Common myeloid progenitor, CD34-positive (primary cell): ENCODE data around the gene NCAN.

Source experiments
- CTCF ChIA-PET: fragments of 350-600 bp; sonication (Branson Sonifier 250); formaldehyde crosslinking; loops from one replicate; lab custom pipeline; 2021; ENCODE audit warnings: antibody characterized with exemption; lab: Charles Lee
- POLR2A ChIA-PET: fragments of 350-600 bp; sonication (Branson Sonifier 250); formaldehyde crosslinking; loops from one replicate; lab custom pipeline; 2021; ENCODE audit warnings: antibody characterized with exemption; lab: Charles Lee
- DNase-seq, 3 donors: peaks; one replicate each; pipeline versions ENCODE4 v3.0.0 to v3.0.0-alpha.2; 2013
- H3K27ac ChIP-seq, 2 experiments: 1 replicate in 1 of 2; 2 replicates in 1 of 2; pipeline ENCODE4 v1.7.0; 2013; ENCODE audit warnings: inconsistent platforms in 2 of 2, low read length in 2 of 2, mild to moderate bottlenecking in 2 of 2, low read depth in 1 of 2, moderate library complexity in 1 of 2; ENCODE audit not compliant: severe bottlenecking in 2 of 2, insufficient read depth in 1 of 2, poor library complexity in 1 of 2
- H3K27me3 ChIP-seq, 5 experiments: replicated peaks in 2 of 5; 1 replicate in 3 of 5; 2 replicates in 2 of 5; pipeline versions ENCODE4 v1.6.1 to v1.7.0; 2013; ENCODE audit warnings: low read length in 4 of 5, mild to moderate bottlenecking in 2 of 5, moderate library complexity in 2 of 5, inconsistent platforms in 1 of 5; ENCODE audit not compliant: insufficient read depth in 5 of 5, control insufficient read depth in 4 of 5
- H3K36me3 ChIP-seq, 4 experiments: 1 replicate in 2 of 4; 2 replicates in 2 of 4; pipeline versions ENCODE4 v1.6.1 to v1.7.0; 2013; ENCODE audit warnings: low read length in 3 of 4, control low read depth in 1 of 4, mild to moderate bottlenecking in 1 of 4; ENCODE audit not compliant: control insufficient read depth in 4 of 4, insufficient read depth in 4 of 4
- H3K4me1 ChIP-seq, 4 experiments: 1 replicate in 3 of 4; 2 replicates in 1 of 4; pipeline versions ENCODE4 v1.6.1 to v1.7.1; 2013; ENCODE audit warnings: low read length in 3 of 4, mild to moderate bottlenecking in 3 of 4, control low read depth in 1 of 4, inconsistent platforms in 1 of 4, moderate library complexity in 1 of 4; ENCODE audit not compliant: control insufficient read depth in 4 of 4, insufficient read depth in 4 of 4; ENCODE audit errors: control extremely low read depth in 1 of 4
- H3K4me3 ChIP-seq, 7 experiments: 1 replicate in 4 of 7; 2 replicates in 3 of 7; pipeline versions ENCODE4 v1.5.1 to v1.7.0; 2013; ENCODE audit warnings: mild to moderate bottlenecking in 7 of 7, low read length in 6 of 7, moderate library complexity in 6 of 7, inconsistent platforms in 2 of 7, low read depth in 2 of 7, control low read depth in 1 of 7; ENCODE audit not compliant: insufficient read depth in 4 of 7, control insufficient read depth in 1 of 7; ENCODE audit errors: extremely low read depth in 1 of 7
- H3K9me3 ChIP-seq, 5 experiments: 1 replicate in 4 of 5; 2 replicates in 1 of 5; pipeline versions ENCODE4 v1.6.1 to v1.7.1; 2013; ENCODE audit warnings: low read length in 4 of 5, mild to moderate bottlenecking in 2 of 5, inconsistent platforms in 1 of 5, low read depth in 1 of 5, moderate library complexity in 1 of 5; ENCODE audit not compliant: control insufficient read depth in 4 of 5, insufficient read depth in 2 of 5; ENCODE audit errors: control extremely low read depth in 1 of 5
- WGBS: methylation state at CpG from one replicate; pipeline ENCODE4 v1.1.5; 2013; ENCODE audit not compliant: insufficient coverage; 5-methylcytosine and 5-hydroxymethylcytosine counted together

The NCAN gene

DNA sequence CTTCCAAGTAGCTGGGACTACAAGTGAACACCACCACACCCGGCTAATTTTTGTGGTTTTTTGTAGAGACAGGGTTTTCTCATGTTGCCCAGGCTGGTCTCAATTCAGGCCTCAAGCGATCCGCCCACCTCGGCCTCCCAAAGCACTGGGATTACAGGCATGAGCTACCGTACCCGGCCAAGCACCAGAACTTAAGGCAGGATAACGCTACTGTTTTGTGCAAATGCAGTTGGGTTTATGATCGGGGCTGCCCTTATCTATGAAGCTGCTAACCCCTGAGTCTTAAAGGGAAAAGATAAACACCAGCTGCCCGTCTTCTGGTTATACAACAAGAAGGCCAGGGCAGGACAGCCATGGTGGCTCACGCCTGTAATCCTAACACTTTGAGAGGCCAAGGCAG is 73.9 kb downstream of the NCAN start:
- H3K36me3 ChIP-seq, result peaks cover 15 to 68% (median 47%) of the 10 kb centered on the region in 4 experiments
- WGBS, result 95% methylated on average over 9 of the region's 10 CpGs

DNA sequence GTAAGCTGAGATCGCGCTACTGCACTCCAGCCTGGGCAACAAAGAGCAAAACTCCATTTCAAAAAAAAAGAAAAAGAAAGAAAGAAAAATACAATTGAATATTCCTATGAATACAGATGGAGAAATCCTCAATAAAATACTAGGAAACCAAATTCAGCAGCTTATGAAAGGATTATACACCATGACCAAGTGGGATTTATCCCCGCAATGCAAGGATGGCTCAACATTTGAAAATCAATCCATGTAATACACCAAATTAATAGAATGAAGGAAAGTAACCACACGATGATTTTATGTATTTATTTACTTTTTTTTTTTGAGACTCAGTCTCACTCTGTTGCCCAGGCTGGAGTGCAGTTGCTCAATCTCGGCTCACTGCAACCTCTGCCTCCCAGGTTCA is 80.8 kb downstream of the NCAN start:
- 100% methylated on average over 1 of the region's 5 CpGs for WGBS
- no peak overlapping the region for H3K27ac ChIP-seq
- H3K36me3 ChIP-seq, result peaks cover 19 to 58% (median 28%) of the 10 kb centered on the region in 4 experiments
- no peaks in the 10 kb centered on the region for H3K27me3 ChIP-seq
- no peak overlapping the region for H3K4me3 ChIP-seq
- DNase-seq, result no peak
- ChIA-PET CTCF (no interaction called here), POLR2A (no interaction called here)
- peaks cover 0 to 5% (median 0%) of the 10 kb centered on the region in 5 experiments for H3K9me3 ChIP-seq
- no peaks in the 10 kb centered on the region for H3K4me1 ChIP-seq

More for the DNA sequence above, 73.9 kb downstream of the NCAN start:
- H3K4me1 ChIP-seq, result no peaks in the 10 kb centered on the region
- no peak overlapping the region for H3K27ac ChIP-seq
- no peak overlapping the region for H3K4me3 ChIP-seq
- POLR2A ChIA-PET, result no interaction called here
- H3K9me3 ChIP-seq, result peaks cover 0 to 3% (median 0%) of the 10 kb centered on the region in 5 experiments
- DNase-seq, result no peak
- no peaks in the 10 kb centered on the region for H3K27me3 ChIP-seq
- CTCF ChIA-PET, result interaction anchor here (0.9 kb wide), 1 partner anchor 15 kb away, joined by 3 read pairs; no protein-coding TSS in a partner anchor

DNA sequence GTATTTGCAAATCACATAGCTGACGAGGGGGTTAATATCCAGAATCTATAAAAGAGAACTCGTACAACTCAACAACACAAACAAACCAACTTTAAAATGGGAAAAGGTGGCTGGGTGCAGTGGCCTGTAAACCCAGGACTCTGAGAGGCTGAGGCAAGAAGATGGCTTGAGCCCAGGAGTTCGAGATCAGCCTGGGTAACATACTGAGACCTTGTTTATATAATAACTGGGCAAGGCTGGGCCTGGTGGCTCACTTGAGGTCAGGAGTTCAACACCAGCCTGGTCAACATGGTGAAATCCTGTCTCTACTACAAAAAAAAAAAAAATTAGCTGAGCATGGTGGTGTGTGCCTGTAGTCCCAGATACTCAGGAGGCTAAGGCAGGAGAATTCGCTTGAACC is 83.2 kb downstream of the NCAN start:
- 100% methylated on average over 1 of the region's 4 CpGs for WGBS
- peaks cover 0 to 5% (median 0%) of the 10 kb centered on the region in 5 experiments for H3K9me3 ChIP-seq
- H3K36me3 ChIP-seq, result peaks cover 22 to 53% (median 26%) of the 10 kb centered on the region in 4 experiments
- no peak for DNase-seq
- no peaks in the 10 kb centered on the region for H3K27me3 ChIP-seq
- ChIA-PET CTCF (no interaction called here), POLR2A (interaction anchor here (0.6 kb wide), 1 partner anchor 68 kb away, joined by 3 read pairs; no protein-coding TSS in a partner anchor)
- no peaks in the 10 kb centered on the region for H3K4me1 ChIP-seq
- H3K4me3 ChIP-seq, result no peak overlapping the region
- H3K27ac ChIP-seq, result no peak overlapping the region

DNA sequence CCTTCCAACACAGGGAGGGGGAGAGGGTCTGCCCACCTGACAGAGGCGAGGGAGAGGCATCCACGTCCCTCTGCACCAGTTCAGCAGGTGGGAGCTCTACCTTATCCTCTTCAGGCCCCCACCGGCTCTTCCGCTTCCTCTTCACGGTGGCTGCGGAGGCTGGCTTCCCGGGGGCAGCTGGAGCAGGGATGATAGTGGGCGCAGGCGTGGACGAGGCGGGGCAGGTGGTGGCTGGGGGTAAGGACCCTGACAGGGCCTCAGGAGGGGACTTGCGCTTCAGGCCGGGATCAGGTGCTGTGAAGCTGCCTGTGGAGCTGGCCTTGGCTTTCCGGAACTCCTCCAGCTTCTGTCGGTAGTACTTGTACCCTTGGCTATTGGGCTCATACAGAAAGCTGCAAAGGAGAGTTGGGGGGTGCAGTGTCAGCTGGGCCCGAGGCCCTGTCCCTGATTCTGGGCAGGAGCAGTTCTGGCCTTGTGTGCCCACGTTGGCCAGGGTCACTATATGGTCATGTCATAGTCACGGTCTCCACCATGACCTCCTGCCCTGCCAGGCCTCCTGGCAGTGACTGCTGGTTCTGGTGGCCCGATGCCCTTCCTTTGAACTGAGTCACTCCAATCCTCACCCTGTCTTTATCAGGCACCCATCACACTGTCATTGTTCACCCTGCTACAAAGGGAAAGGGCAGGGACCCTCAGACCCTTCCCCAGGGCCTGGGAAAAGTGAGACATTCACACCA is 85.4 kb downstream of the NCAN start:
- Histone ChIP-seq H3K9me3 (peaks cover 0 to 5% (median 0%) of the 10 kb centered on the region in 5 experiments), H3K27ac (no peak overlapping the region), H3K27me3 (no peaks in the 10 kb centered on the region), H3K36me3 (peaks cover 30 to 70% (median 39%) of the 10 kb centered on the region in 4 experiments), H3K4me1 (no peaks in the 10 kb centered on the region), H3K4me3 (no peak overlapping the region)
- POLR2A ChIA-PET, result no interaction called here
- WGBS, result 98% methylated on average over 15 of the region's 19 CpGs
- no peak for DNase-seq
- CTCF ChIA-PET, result interaction anchor here (1.1 to 1.2 kb wide), 2 partner anchors 9 to 13 kb away, joined by 3 read pairs; no protein-coding TSS in a partner anchor

DNA sequence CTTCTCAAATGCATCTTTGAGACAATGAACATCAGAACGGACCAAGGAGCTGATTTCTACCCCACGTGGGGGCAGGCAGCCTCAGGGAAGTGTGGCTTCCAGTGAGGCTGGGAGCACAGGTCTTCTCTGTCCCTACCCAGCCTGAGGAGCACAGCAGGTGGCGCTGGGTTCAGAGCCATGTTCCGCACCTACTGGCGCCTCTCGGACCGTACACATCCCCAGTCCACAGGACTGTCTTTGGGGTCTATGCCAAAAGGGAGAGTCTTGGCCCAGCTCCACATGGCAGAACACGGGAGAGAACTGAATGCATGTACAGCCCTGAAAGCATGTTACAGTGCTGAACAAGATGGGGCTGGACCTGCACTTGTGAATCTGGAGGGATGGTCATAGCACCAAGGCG is 86.0 kb downstream of the NCAN start:
- DNase-seq, result no peak
- no peak overlapping the region for H3K27ac ChIP-seq
- ChIA-PET CTCF (interaction anchor here (1.2 kb wide), 1 partner anchor 14 kb away, joined by 3 read pairs; no protein-coding TSS in a partner anchor), POLR2A (no interaction called here)
- peaks cover 30 to 70% (median 43%) of the 10 kb centered on the region in 4 experiments for H3K36me3 ChIP-seq
- no peaks in the 10 kb centered on the region for H3K27me3 ChIP-seq
- no peak overlapping the region for H3K4me3 ChIP-seq
- peaks cover 0 to 3% (median 0%) of the 10 kb centered on the region in 5 experiments for H3K9me3 ChIP-seq
- 95% methylated on average over 9 of the region's 9 CpGs for WGBS
- H3K4me1 ChIP-seq, result no peaks in the 10 kb centered on the region

DNA sequence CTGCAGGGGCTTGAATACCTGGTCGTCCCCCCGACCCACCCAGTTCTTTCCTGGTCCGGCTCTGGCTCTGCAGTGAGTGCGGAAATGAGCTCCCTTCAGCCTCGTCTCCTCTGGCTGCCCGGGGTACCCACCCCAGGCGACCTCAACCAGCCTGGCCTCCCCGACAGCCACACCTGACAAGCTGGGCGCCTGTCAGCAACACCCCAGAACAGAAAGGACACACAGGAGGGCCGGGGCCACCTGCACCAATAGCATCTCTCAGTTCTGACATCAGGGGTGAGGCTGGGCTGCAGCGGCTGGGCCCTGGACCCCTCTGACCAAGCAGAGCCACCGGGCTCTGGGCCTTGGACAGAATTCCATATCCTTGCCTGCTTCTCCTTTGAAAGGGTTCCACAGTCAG is 88.9 kb downstream of the NCAN start:
- no peak overlapping the region for H3K27ac ChIP-seq
- no peaks in the 10 kb centered on the region for H3K9me3 ChIP-seq
- WGBS, result 98% methylated on average over 11 of the region's 12 CpGs
- ChIA-PET CTCF (interaction anchor here (0.8 kb wide), 1 partner anchor 15 kb away, joined by 3 read pairs; no protein-coding TSS in a partner anchor), POLR2A (no interaction called here)
- no peaks in the 10 kb centered on the region for H3K4me1 ChIP-seq
- H3K4me3 ChIP-seq, result no peak overlapping the region
- no peaks in the 10 kb centered on the region for H3K27me3 ChIP-seq
- no peak for DNase-seq
- H3K36me3 ChIP-seq, result peaks cover 32 to 71% (median 56%) of the 10 kb centered on the region in 4 experiments
